Endothelial cell of umbilical vein (primary cell): ENCODE measurements around the gene MAP2K4.

Experiments
- EZH2 ChIP-seq: IDR thresholded peaks from 2 replicates; pipeline ENCODE4 v1.6.1; 2012; ENCODE audit warnings: borderline replicate concordance, low read depth, mild to moderate bottlenecking, moderate library complexity, low read length, inconsistent platforms; ENCODE audit not compliant: severe bottlenecking
- POLR2A ChIP-seq: IDR thresholded peaks from 2 replicates; pipeline ENCODE4 v1.6.1; 2012; ENCODE audit warnings: low read depth, mild to moderate bottlenecking, control low read depth, low read length
- POLR2AphosphoS5 ChIP-seq: IDR thresholded peaks from 2 replicates; pipeline ENCODE4 v1.6.1; 2012; ENCODE audit warnings: low read depth, mild to moderate bottlenecking, control low read depth, low read length, moderate library complexity; ENCODE audit not compliant: insufficient read depth
- TF ChIP-seq, protein P1 (sequence below), 2 donors: IDR thresholded peaks; 1 replicate in 1 of 2; 2 replicates in 1 of 2; pipeline ENCODE4 v1.5.1; 2011; ENCODE audit warnings: low read length in 2 of 2, mild to moderate bottlenecking in 2 of 2, moderate library complexity in 2 of 2, control low read depth in 1 of 2, inconsistent platforms in 1 of 2, low read depth in 1 of 2; ENCODE audit not compliant: insufficient read depth in 1 of 2; ENCODE audit errors: extremely low read depth in 1 of 2
- TF ChIP-seq, protein P2 (sequence below): IDR thresholded peaks from 2 replicates; pipeline ENCODE4 v1.6.1; 2011; ENCODE audit not compliant: insufficient read depth, insufficient read length

DNA sequence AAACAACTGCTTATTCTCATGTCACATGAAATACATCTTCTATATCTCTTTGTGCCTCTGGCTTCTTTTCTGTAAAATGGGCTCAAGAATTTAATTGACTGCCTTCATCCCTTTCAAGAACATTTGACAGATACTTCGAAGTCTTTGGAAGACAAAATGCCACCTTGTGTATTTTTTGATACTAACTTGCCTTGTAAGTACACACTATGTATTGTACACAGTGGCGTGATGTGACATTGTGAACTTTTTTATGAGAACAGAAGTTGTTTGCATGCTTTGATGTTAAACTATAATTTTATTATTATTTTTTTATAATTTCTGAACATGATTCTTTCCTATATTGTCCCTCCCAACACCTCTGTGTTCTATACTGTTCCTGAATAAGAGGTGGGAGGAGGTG, 73.7 kb downstream of the MAP2K4 start:
- TF ChIP-seq, protein P1, sequence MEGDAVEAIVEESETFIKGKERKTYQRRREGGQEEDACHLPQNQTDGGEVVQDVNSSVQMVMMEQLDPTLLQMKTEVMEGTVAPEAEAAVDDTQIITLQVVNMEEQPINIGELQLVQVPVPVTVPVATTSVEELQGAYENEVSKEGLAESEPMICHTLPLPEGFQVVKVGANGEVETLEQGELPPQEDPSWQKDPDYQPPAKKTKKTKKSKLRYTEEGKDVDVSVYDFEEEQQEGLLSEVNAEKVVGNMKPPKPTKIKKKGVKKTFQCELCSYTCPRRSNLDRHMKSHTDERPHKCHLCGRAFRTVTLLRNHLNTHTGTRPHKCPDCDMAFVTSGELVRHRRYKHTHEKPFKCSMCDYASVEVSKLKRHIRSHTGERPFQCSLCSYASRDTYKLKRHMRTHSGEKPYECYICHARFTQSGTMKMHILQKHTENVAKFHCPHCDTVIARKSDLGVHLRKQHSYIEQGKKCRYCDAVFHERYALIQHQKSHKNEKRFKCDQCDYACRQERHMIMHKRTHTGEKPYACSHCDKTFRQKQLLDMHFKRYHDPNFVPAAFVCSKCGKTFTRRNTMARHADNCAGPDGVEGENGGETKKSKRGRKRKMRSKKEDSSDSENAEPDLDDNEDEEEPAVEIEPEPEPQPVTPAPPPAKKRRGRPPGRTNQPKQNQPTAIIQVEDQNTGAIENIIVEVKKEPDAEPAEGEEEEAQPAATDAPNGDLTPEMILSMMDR (IDR thresholded peaks at IDR 0.05; ENCODE audit: extremely low read depth in 1 of 2, insufficient read depth in 1 of 2, low read depth in 1 of 2, low read length in 2 of 2) = no peak
- TF ChIP-seq POLR2A = no peak
- TF ChIP-seq, protein P2, sequence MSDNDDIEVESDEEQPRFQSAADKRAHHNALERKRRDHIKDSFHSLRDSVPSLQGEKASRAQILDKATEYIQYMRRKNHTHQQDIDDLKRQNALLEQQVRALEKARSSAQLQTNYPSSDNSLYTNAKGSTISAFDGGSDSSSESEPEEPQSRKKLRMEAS = no peak
- no peak for TF ChIP-seq EZH2
- no peak for TF ChIP-seq POLR2AphosphoS5
